WTC11 (cell line): Measurements from ENCODE around the gene RGS13. TPM values are rescaled to one million over a fixed set of nuclear protein-coding genes. Genes with fewer than 3 reads are reported as not detected.
"Not testable (repeated sequence)": the region's sequence is repeated elsewhere in the genome, so short reads cannot be mapped to it uniquely, and the experiment has no call there.

Experiments
- ATAC-seq: fragments of 200-7000 bp; cut with Tn5 transposase; 2 replicates; pipeline ENCODE4 v1.10.0; 2021; ENCODE audit warnings: mild to moderate bottlenecking, moderate library complexity
- CTCF ChIA-PET: fragments of 300-600 bp; sonication (Branson Sonifier 250); formaldehyde crosslinking; loops from one replicate; lab custom pipeline; 2021; ENCODE audit warnings: antibody characterized with exemption; lab: Charles Lee
- POLR2A ChIA-PET: fragments of 350-600 bp; sonication (Branson Sonifier 250); formaldehyde crosslinking; loops from one replicate; lab custom pipeline; 2021; ENCODE audit warnings: antibody characterized with exemption; lab: Charles Lee
- DNase-seq: peaks from one replicate; pipeline ENCODE4 v3.0.0; 2021; ENCODE audit warnings: low spot score
- H3K27ac Mint-ChIP-seq: 2 replicates; pipeline ENCODE4 v1.8.0; 2021; ENCODE audit warnings: mixed read lengths
- H3K27me3 Mint-ChIP-seq: 2 replicates; pipeline ENCODE4 v1.8.0; 2021; ENCODE audit warnings: low read depth, mild to moderate bottlenecking, moderate library complexity, mixed read lengths
- H3K36me3 Mint-ChIP-seq: 2 replicates; pipeline ENCODE4 v1.8.0; 2021; ENCODE audit warnings: mixed read lengths
- H3K4me1 Mint-ChIP-seq: 2 replicates; pipeline ENCODE4 v1.8.0; 2022; ENCODE audit warnings: mixed read lengths
- H3K4me3 Mint-ChIP-seq: 2 replicates; pipeline ENCODE4 v1.8.0; 2021; ENCODE audit warnings: mild to moderate bottlenecking, moderate library complexity, mixed read lengths
- H3K9me3 Mint-ChIP-seq: 2 replicates; pipeline ENCODE4 v1.8.0; 2021; ENCODE audit warnings: mixed read lengths
- AFF4 ChIP-seq: sonication (generic); formaldehyde crosslinking; IDR thresholded peaks from 2 replicates; pipeline ENCODE4 v1.8.1; 2023; ENCODE audit warnings: mild to moderate bottlenecking, missing genetic modification reagents, borderline replicate concordance
- ATF1 ChIP-seq: sonication (generic); formaldehyde crosslinking; IDR thresholded peaks from 2 replicates; pipeline ENCODE4 v1.8.1; 2023; ENCODE audit warnings: mild to moderate bottlenecking, moderate library complexity, missing genetic modification reagents
- ATF2 ChIP-seq: sonication (generic); formaldehyde crosslinking; IDR thresholded peaks from 2 replicates; pipeline ENCODE4 v1.8.1; 2022; ENCODE audit warnings: low read depth, missing genetic modification reagents, borderline replicate concordance
- CBFB ChIP-seq: sonication (generic); formaldehyde crosslinking; IDR thresholded peaks from 2 replicates; pipeline ENCODE4 v1.8.1; 2022; ENCODE audit warnings: mild to moderate bottlenecking, low read depth, missing genetic modification reagents
- CREM ChIP-seq: sonication (generic); formaldehyde crosslinking; IDR thresholded peaks from 2 replicates; pipeline ENCODE4 v1.8.1; 2022; ENCODE audit warnings: mild to moderate bottlenecking, missing genetic modification reagents, moderate library complexity
- ESRRA ChIP-seq: sonication (generic); formaldehyde crosslinking; IDR thresholded peaks from 2 replicates; pipeline ENCODE4 v1.8.1; 2022; ENCODE audit warnings: mild to moderate bottlenecking, missing genetic modification reagents, borderline replicate concordance
- GRHL2 ChIP-seq: fragments of 250-450 bp; sonication (Bioruptor Pico); IDR thresholded peaks from 2 replicates; pipeline ENCODE4 v1.8.0; 2022; ENCODE audit warnings: mild to moderate bottlenecking, moderate library complexity; ENCODE audit not compliant: insufficient replicate concordance, severe bottlenecking
- GTF2I ChIP-seq: fragments of 250-450 bp; sonication (Bioruptor Pico); conservative IDR thresholded peaks from 2 replicates; pipeline ENCODE4 v1.4.0; 2021; ENCODE audit warnings: mild to moderate bottlenecking
- IRF2 ChIP-seq: sonication (generic); formaldehyde crosslinking; IDR thresholded peaks from 2 replicates; pipeline ENCODE4 v1.8.0; 2022; ENCODE audit warnings: low read depth, missing genetic modification reagents, borderline replicate concordance
- MAX ChIP-seq: sonication (generic); formaldehyde crosslinking; IDR thresholded peaks from 2 replicates; pipeline ENCODE4 v1.8.0; 2022; ENCODE audit warnings: mild to moderate bottlenecking, missing genetic modification reagents
- MXD4 ChIP-seq: fragments of 250-450 bp; sonication (Bioruptor Pico); IDR thresholded peaks from 2 replicates; pipeline ENCODE4 v1.8.0; 2021; ENCODE audit warnings: mild to moderate bottlenecking, moderate library complexity, borderline replicate concordance
- MYBL2 ChIP-seq: sonication (generic); formaldehyde crosslinking; IDR thresholded peaks from 2 replicates; pipeline ENCODE4 v1.8.1; 2023; ENCODE audit warnings: mild to moderate bottlenecking, moderate library complexity, missing genetic modification reagents
- NFE2L1 ChIP-seq: sonication (generic); formaldehyde crosslinking; IDR thresholded peaks from 2 replicates; pipeline ENCODE4 v1.8.1; 2023; ENCODE audit warnings: missing genetic modification reagents
- NR1H2 ChIP-seq: sonication (generic); formaldehyde crosslinking; IDR thresholded peaks from 2 replicates; pipeline ENCODE4 v1.9.0; 2021; ENCODE audit warnings: mild to moderate bottlenecking, moderate library complexity, missing genetic modification reagents
- NR2C2 ChIP-seq: sonication (generic); formaldehyde crosslinking; IDR thresholded peaks from 2 replicates; pipeline ENCODE4 v1.8.0; 2022; ENCODE audit warnings: mild to moderate bottlenecking, missing genetic modification reagents
- SP1 ChIP-seq: sonication (generic); formaldehyde crosslinking; conservative IDR thresholded peaks from 2 replicates; pipeline ENCODE4 v1.8.1; 2022; ENCODE audit warnings: missing genetic modification reagents
- STAT6 ChIP-seq: sonication (generic); formaldehyde crosslinking; conservative IDR thresholded peaks from 2 replicates; pipeline ENCODE4 v1.8.1; 2023; ENCODE audit warnings: mild to moderate bottlenecking, low read depth, missing genetic modification reagents, moderate library complexity
- TEAD4 ChIP-seq: sonication (generic); formaldehyde crosslinking; IDR thresholded peaks from 2 replicates; pipeline ENCODE4 v1.8.0; 2022; ENCODE audit warnings: mild to moderate bottlenecking, missing genetic modification reagents
- ZBTB21 ChIP-seq: sonication (generic); formaldehyde crosslinking; IDR thresholded peaks from 2 replicates; pipeline ENCODE4 v1.8.1; 2023; ENCODE audit warnings: mild to moderate bottlenecking, missing genetic modification reagents, borderline replicate concordance
- total RNA-seq: library from RNA; stranded (reverse); gene quantifications from 3 replicates; pipeline ENCODE4 v1.2.3, GENCODE V29; 2021

Gene RGS13
- total RNA-seq, 1 experiment from 2014 or later = not detected

- no peak for TF ChIP-seq ATF1
- TF ChIP-seq, all 79 proteins: peak for 0
These were observed 42.2 kb downstream of the RGS13 start (continued) for GRCh38 chr1:192678099-192678498.

GRCh38 chr1:192682335-192682734 lies 46.4 kb downstream of the RGS13 start:
- H3K27ac Mint-ChIP-seq = no peak overlapping the region
- ChIA-PET POLR2A (no interaction called here), CTCF (no interaction called here)
- H3K9me3 Mint-ChIP-seq = peaks cover 27% of the 10 kb centered on the region
- no peak overlapping the region for H3K4me3 Mint-ChIP-seq
- no peaks in the 10 kb centered on the region; the same call in 1 of the 2 replicates for H3K27me3 Mint-ChIP-seq
- DNase-seq = no peak
- no peaks in the 10 kb centered on the region; the same call in 1 of the 2 replicates for H3K36me3 Mint-ChIP-seq
- no peak for ATAC-seq
- no peaks in the 10 kb centered on the region for H3K4me1 Mint-ChIP-seq
- TF ChIP-seq GRHL2 (CRISPR knock-in tag) (no peak), NR2C2 (CRISPR knock-in tag) (no peak), MYBL2 (CRISPR knock-in tag) (no peak), TEAD4 (CRISPR knock-in tag) (no peak), CREM (CRISPR knock-in tag) (no peak), MXD4 (CRISPR knock-in tag) (no peak), STAT6 (CRISPR knock-in tag) (no peak), MAX (CRISPR knock-in tag) (no peak), ATF2 (CRISPR knock-in tag) (no peak)
- TF ChIP-seq, all 79 proteins: peak for 0

GRCh38 chr1:192683081-192683480 lies 47.1 kb downstream of the RGS13 start:
- DNase-seq, H3K4me1 Mint-ChIP-seq, H3K4me3 Mint-ChIP-seq, H3K36me3 Mint-ChIP-seq, CTCF ChIA-PET, POLR2A ChIA-PET, H3K27ac Mint-ChIP-seq, ATAC-seq, H3K27me3 Mint-ChIP-seq: not testable (repeated sequence)
- peaks cover 34% of the 10 kb centered on the region for H3K9me3 Mint-ChIP-seq

- H3K27me3 Mint-ChIP-seq = peaks cover 3% of the 10 kb centered on the region; the same call in 1 of the 2 replicates
These were observed 53.5 kb downstream of the RGS13 start for GRCh38 chr1:192689459-192689858.

More at GRCh38 chr1:192689459-192689858, 53.5 kb downstream of the RGS13 start:
- no peak for DNase-seq
- ChIA-PET CTCF (no interaction called here), POLR2A (no interaction called here)
- peaks cover 14% of the 10 kb centered on the region for H3K4me1 Mint-ChIP-seq
- ATAC-seq = no peak
- H3K9me3 Mint-ChIP-seq = peaks cover 75% of the 10 kb centered on the region
- no peak overlapping the region for H3K27ac Mint-ChIP-seq
- TF ChIP-seq ESRRA (CRISPR knock-in tag) (no peak), ZBTB21 (CRISPR knock-in tag) (no peak), CBFB (no peak), AFF4 (CRISPR knock-in tag) (no peak), NFE2L1 (CRISPR knock-in tag) (no peak), MYBL2 (CRISPR knock-in tag) (no peak), SP1 (CRISPR knock-in tag) (no peak), IRF2 (no peak), GRHL2 (CRISPR knock-in tag) (no peak), GTF2I (CRISPR knock-in tag) (no peak), NR1H2 (CRISPR knock-in tag) (no peak)
- no peak overlapping the region for H3K4me3 Mint-ChIP-seq
- H3K36me3 Mint-ChIP-seq = peaks cover 40% of the 10 kb centered on the region
